Aorta (tissue), 5 donors: ENCODE data around the gene DIP2B. TPM values are rescaled to one million over a fixed set of nuclear protein-coding genes. Genes with fewer than 3 reads are reported as not detected.

ENCODE experiments used
- ATAC-seq: fragments of 200-7000 bp; cut with Tn5 transposase; one replicate; pipeline ENCODE4 v1.9.1; 2022; ENCODE audit warnings: moderate library complexity; ENCODE audit not compliant: low FRiP score
- DNase-seq, 2 donors: peaks; one replicate each; pipeline ENCODE4 v3.0.0-alpha.2; 2020
- H3K27ac ChIP-seq, 2 donors: one replicate each; pipeline ENCODE4 v1.5.1; 2013; ENCODE audit warnings: low read length in 2 of 2, mild to moderate bottlenecking in 2 of 2, moderate library complexity in 2 of 2, control low read depth in 1 of 2, inconsistent platforms in 1 of 2, low read depth in 1 of 2
- H3K27me3 ChIP-seq, 2 donors: one replicate each; pipeline ENCODE4 v1.6.1; 2013; ENCODE audit warnings: control low read depth in 1 of 2, low read length in 1 of 2, mild to moderate bottlenecking in 1 of 2, moderate library complexity in 1 of 2; ENCODE audit not compliant: insufficient read depth in 2 of 2, control insufficient read depth in 1 of 2
- H3K36me3 ChIP-seq, 2 donors: one replicate each; pipeline ENCODE4 v1.6.1; 2013; ENCODE audit warnings: control low read depth in 1 of 2, low read length in 1 of 2, mild to moderate bottlenecking in 1 of 2; ENCODE audit not compliant: insufficient read depth in 2 of 2, control insufficient read depth in 1 of 2
- H3K4me1 ChIP-seq, 2 donors: one replicate each; pipeline ENCODE4 v1.6.1; 2013; ENCODE audit warnings: low read length in 2 of 2, control low read depth in 1 of 2, mild to moderate bottlenecking in 1 of 2, moderate library complexity in 1 of 2; ENCODE audit not compliant: insufficient read depth in 2 of 2, control insufficient read depth in 1 of 2
- H3K4me3 ChIP-seq, 2 donors: one replicate each; pipeline ENCODE4 v1.5.1; 2013; ENCODE audit warnings: low read length in 2 of 2, control low read depth in 1 of 2, mild to moderate bottlenecking in 1 of 2
- H3K9me3 ChIP-seq: one replicate; pipeline ENCODE4 v1.6.1; 2013; ENCODE audit warnings: mild to moderate bottlenecking, low read length; ENCODE audit not compliant: control insufficient read depth
- WGBS, 2 donors: extraction: QIAGEN DNeasy Blood & Tissue Kit; methylation state at CpG; one replicate each; pipeline ENCODE4 v1.1.7; 2013; 5-methylcytosine and 5-hydroxymethylcytosine counted together
- intact Hi-C, 2 donors: fragments of 100-400 bp; cut with DNase I; formaldehyde crosslinking; loops; one replicate each; pipeline versions ENCODE4 v1.14.2 to v1.15.0; 2022
- polyA plus RNA-seq, 2 donors: library from polyadenylated mRNA; stranded (reverse); fragments of 200-250 nt; gene quantifications; one replicate each; pipeline ENCODE4 v1.2.3, GENCODE V29; 2013
- total RNA-seq, 2 donors: library from RNA; stranded (reverse); fragmentation: NEBNext Ultra II Directional; extraction: Animal tissue kit (Norgen Biotek cat#: 25700); gene quantifications; one replicate each; pipeline ENCODE4 v1.2.1, GENCODE V29; 2021
- donor health status: healthy with polysubstance abuse.
- donor health status: Bipolar disorder and iron deficiency.
- donor health status: DM: no; HTN: no; CAD: no.
- donor health status: DM: no; HTN: no; CAD: no.
- donor health status: DM: yes; HTN: yes; CAD: no.

Gene DIP2B
- total and polyA plus RNA-seq, 4 donors = 2.9 to 25.0 (median 10.2) TPM

DNA sequence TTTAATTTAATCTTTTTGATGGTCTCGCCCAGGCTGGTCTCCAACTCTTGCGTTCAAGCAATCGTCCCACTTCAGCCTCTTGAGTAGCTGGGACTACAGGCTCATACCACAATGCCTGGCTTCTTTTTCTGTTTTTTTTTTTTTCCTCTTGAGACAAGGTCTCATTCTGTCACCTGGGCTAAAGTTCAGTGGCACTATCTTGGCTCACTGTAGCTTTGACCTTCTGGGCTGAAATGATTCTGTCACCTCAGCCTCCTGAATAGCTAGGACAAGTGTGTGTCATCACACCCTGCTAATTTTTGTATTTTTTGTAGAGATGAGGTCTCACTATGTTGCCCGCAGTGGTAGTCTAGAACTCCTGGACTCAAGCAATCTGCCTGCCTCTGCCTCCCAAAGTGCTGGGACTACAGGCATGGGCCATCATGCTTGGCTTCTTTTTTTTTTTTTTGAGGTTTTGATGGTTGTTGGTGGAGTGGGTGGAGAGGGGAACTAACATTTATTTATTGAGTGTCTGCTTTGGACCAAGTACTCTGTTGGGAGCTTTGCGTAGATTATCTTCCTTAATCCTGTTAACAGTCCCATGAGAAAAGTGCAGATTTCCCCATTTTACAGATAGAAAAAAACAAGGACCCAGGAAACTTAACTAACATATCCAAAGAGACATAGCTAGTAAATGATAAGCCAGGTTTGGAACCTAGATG is 102.0 kb downstream of the DIP2B start:
- 95 to 97% methylated on average over 5 of the region's 5 CpGs for WGBS, 2 donors
- ATAC-seq (no peak), DNase-seq (no peak)
- H3K36me3 ChIP-seq = no peaks in the 10 kb centered on the region
- H3K27ac ChIP-seq = no peak overlapping the region
- H3K9me3 ChIP-seq = no peaks in the 10 kb centered on the region
- no peak overlapping the region for H3K4me3 ChIP-seq
- H3K27me3 ChIP-seq = no peaks in the 10 kb centered on the region
- intact Hi-C loops = no loop called here
- peaks cover 0 to 3% of the 10 kb centered on the region in 2 donors for H3K4me1 ChIP-seq

- intact Hi-C loops = no loop called here
- Histone ChIP-seq H3K27ac (no peak overlapping the region), H3K9me3 (no peaks in the 10 kb centered on the region), H3K4me1 (peaks cover 3 to 4% of the 10 kb centered on the region in 2 donors), H3K27me3 (no peaks in the 10 kb centered on the region), H3K4me3 (no peak overlapping the region), H3K36me3 (no peaks in the 10 kb centered on the region)
- DNase-seq (no peak), ATAC-seq (no peak)
- 93 to 94% methylated on average over 3 of the region's 3 CpGs for WGBS, 2 donors
Measured at GRCh38 chr12:50609292-50609874, 104.6 kb downstream of the DIP2B start.

- Histone ChIP-seq H3K36me3 (no peaks in the 10 kb centered on the region), H3K27ac (no peak overlapping the region), H3K4me3 (no peak overlapping the region), H3K27me3 (no peaks in the 10 kb centered on the region), H3K9me3 (no peaks in the 10 kb centered on the region), H3K4me1 (peaks cover 3 to 4% of the 10 kb centered on the region in 2 donors)
- DNase-seq (no peak), ATAC-seq (no peak)
- intact Hi-C loops = no loop called here
- 85 to 95% methylated on average over 1 of the region's 1 CpG for WGBS, 2 donors
Measured at GRCh38 chr12:50610171-50610570, 105.4 kb downstream of the DIP2B start.

- Histone ChIP-seq H3K4me3 (no peak overlapping the region), H3K27me3 (no peaks in the 10 kb centered on the region), H3K36me3 (no peaks in the 10 kb centered on the region), H3K27ac (no peak overlapping the region), H3K4me1 (peaks cover 3 to 4% of the 10 kb centered on the region in 2 donors), H3K9me3 (no peaks in the 10 kb centered on the region)
- DNase-seq (no peak), ATAC-seq (no peak)
- intact Hi-C loops = no loop called here
- WGBS, 2 donors = 70 to 74% methylated on average over 10 of the region's 10 CpGs
Measured at GRCh38 chr12:50611021-50611744, 106.4 kb downstream of the DIP2B start.

DNA sequence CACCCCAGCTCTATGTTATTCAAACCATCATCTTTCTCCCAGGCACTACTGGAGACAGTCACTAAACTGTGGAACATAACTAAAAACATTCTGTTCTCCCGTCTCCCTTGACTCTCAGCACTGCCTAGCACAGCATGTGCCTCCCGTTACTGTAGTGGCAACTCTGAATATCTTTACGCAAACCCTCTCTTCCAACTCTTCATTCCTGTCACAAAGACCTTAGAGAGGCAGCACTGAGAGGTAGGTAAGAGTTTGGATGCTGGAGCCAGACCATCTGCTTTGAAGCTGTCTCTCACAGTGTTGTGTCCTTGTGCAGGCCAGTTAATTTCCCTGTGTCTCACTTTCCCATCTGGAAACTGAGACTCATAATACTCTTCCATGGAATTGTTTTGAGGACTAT is 108.1 kb downstream of the DIP2B start:
- Histone ChIP-seq H3K4me1 (peaks cover 3 to 4% of the 10 kb centered on the region in 2 donors), H3K36me3 (no peaks in the 10 kb centered on the region), H3K27ac (no peak overlapping the region), H3K4me3 (no peak overlapping the region), H3K9me3 (no peaks in the 10 kb centered on the region), H3K27me3 (no peaks in the 10 kb centered on the region)
- intact Hi-C loops = no loop called here
- ATAC-seq = no peak
- 94 to 96% methylated on average over 3 of the region's 3 CpGs for WGBS, 2 donors
- no peak for DNase-seq

- DNase-seq (no peak), ATAC-seq (no peak)
- Histone ChIP-seq H3K9me3 (no peaks in the 10 kb centered on the region), H3K27ac (no peak overlapping the region), H3K4me3 (no peak overlapping the region), H3K36me3 (no peaks in the 10 kb centered on the region), H3K4me1 (peaks cover 3 to 4% of the 10 kb centered on the region in 2 donors), H3K27me3 (no peaks in the 10 kb centered on the region)
- intact Hi-C loops = no loop called here
- 93 to 95% methylated on average over 4 of the region's 4 CpGs for WGBS, 2 donors
Measured at GRCh38 chr12:50613463-50613862, 108.7 kb downstream of the DIP2B start.

GRCh38 chr12:50614167-50614759 is 109.5 kb downstream of the DIP2B start:
- Histone ChIP-seq H3K4me1 (peaks cover 4 to 7% of the 10 kb centered on the region in 2 donors), H3K4me3 (no peak overlapping the region), H3K36me3 (no peaks in the 10 kb centered on the region), H3K27ac (no peak overlapping the region), H3K9me3 (no peaks in the 10 kb centered on the region), H3K27me3 (no peaks in the 10 kb centered on the region)
- ATAC-seq (no peak), DNase-seq (no peak)
- WGBS, 2 donors = 42 to 48% methylated on average over 4 of the region's 4 CpGs
- intact Hi-C loops = no loop called here

- Histone ChIP-seq H3K27me3 (no peaks in the 10 kb centered on the region), H3K9me3 (no peaks in the 10 kb centered on the region), H3K4me1 (peaks cover 4 to 6% of the 10 kb centered on the region in 2 donors), H3K36me3 (no peaks in the 10 kb centered on the region), H3K4me3 (no peak overlapping the region), H3K27ac (no peak overlapping the region)
- ATAC-seq = no peak
- intact Hi-C loops = no loop called here
- 94 to 96% methylated on average over 7 of the region's 7 CpGs for WGBS, 2 donors
- no peak for DNase-seq
Measured at GRCh38 chr12:50615145-50615906, 110.5 kb downstream of the DIP2B start.
